Fibroblast of mammary gland (primary cell): ENCODE measurements around the gene ANKRD44.
A peak's percentile ranks its signal among the peaks of the same experiment; 100 is the strongest.

Experiments used
- DNase-seq: peaks from one replicate; pipeline ENCODE4 v3.0.0-alpha.2; 2010; ENCODE audit warnings: low read depth
- H3K4me3 ChIP-seq: 2 replicates; pipeline ENCODE4 v1.5.1; 2011; ENCODE audit warnings: low read depth, mild to moderate bottlenecking, low read length, moderate library complexity; ENCODE audit not compliant: control insufficient read depth
- TF ChIP-seq, protein P1 (sequence below): conservative IDR thresholded peaks from 2 replicates; pipeline ENCODE4 v1.5.1; 2011; ENCODE audit warnings: low read depth, low read length, inconsistent platforms; ENCODE audit not compliant: control insufficient read depth, insufficient read depth

Gene ANKRD44

DNA sequence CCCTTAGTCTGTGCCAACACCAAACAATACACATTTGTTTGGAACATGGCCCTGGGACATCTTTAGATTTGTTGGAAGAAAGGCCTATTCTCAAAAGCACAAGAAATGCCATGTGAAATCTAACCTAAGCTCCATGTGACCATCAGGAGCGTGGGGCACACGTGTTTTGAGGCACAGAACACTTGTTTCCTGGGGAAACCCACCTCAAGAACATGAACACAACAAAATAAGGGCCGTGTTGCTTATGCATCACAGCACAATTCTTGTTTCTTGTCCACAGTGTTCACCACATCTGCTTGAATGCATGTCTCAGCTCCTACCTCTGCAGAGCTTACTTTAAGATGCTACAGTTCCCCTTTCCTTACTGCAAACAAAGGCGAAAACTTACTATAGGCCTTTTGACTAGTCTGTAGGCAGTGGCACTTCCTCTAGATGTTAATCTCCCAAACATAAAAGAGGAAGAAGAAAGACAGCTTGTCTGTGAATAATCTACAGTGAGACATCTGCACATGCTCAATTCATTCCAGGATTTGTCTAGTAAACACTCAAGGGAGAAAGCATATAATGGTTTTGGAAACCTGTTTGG is 165.0 kb downstream of the ANKRD44 start:
- no peak overlapping the region for H3K4me3 ChIP-seq
- no peak for DNase-seq
- TF ChIP-seq, protein P1, sequence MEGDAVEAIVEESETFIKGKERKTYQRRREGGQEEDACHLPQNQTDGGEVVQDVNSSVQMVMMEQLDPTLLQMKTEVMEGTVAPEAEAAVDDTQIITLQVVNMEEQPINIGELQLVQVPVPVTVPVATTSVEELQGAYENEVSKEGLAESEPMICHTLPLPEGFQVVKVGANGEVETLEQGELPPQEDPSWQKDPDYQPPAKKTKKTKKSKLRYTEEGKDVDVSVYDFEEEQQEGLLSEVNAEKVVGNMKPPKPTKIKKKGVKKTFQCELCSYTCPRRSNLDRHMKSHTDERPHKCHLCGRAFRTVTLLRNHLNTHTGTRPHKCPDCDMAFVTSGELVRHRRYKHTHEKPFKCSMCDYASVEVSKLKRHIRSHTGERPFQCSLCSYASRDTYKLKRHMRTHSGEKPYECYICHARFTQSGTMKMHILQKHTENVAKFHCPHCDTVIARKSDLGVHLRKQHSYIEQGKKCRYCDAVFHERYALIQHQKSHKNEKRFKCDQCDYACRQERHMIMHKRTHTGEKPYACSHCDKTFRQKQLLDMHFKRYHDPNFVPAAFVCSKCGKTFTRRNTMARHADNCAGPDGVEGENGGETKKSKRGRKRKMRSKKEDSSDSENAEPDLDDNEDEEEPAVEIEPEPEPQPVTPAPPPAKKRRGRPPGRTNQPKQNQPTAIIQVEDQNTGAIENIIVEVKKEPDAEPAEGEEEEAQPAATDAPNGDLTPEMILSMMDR, result no peak

DNA sequence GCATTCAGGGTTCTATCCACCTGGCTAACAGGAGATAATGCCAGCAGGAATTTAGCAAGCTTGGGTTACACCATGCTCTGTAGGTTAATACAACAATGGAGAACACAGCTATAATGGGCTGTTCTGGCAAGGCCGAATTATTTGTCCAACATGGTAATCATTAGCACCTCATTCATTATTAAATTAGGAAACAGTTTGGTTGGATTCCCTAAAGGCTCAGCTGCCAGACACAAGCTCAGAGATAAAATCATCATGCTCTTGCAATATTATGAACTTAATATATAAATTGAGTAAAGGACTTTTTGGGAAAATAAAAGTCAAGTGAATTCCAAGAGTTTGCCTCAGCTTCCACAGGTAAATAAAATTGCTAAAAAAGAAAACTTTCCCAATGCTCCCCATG is 166.4 kb downstream of the ANKRD44 start:
- no peak overlapping the region for H3K4me3 ChIP-seq
- no peak for DNase-seq
- TF ChIP-seq, protein P1, result no peak

DNA sequence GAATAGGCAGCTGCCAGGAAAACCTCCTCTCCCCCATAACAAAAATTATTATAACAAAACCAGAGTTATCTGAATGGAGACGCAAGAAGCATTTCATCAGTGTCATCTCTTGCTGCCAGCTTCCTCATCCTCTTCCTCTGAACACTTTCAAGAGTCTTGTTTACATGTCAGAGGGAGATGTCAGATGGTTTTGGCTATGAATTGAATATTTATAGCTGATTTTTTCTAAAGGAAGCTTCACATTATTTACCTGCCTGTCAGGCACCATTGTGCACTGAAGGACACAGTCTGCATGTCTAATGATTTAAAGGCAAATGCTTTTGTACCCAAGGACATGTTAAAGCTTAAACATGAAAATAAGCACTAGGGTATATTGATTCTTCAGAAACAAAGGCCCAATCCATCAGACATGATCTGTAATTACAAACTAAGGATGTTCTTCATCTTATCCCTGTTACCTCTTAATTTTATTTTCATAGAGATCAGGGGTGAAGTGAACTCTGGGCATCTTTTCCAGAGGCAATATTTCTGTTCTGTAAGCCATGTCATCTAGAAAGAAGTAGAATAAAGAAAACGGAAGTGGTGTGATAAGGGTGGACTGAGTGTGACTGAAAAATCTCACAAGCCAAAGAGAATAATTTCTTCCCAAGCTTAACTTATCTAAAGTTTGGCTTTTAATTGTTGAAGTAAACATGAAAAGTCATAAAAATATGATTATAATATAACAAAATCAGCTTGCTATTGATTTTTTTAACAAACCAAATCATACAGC is 168.7 kb downstream of the ANKRD44 start:
- no peak overlapping the region for H3K4me3 ChIP-seq
- no peak for DNase-seq
- TF ChIP-seq, protein P1, result no peak

DNA sequence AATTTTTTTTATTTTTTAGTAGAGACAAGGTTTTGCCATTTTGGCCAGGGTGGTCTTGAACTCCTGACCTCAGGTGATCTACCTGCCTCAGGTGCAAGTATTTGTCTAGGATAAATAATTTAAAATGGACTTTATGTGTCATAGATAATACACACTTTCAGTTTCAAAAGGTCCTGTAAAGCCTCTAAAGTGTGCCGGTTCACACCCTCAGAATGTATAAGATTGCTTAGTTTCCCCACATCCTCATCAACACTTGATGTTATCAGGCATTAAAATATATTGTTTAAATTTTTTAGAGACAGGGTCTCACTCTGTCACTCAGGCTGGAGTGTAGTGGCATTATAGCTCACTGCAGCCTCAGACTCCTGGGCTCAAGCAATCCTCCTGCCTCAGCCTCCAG is 170.5 kb downstream of the ANKRD44 start:
- TF ChIP-seq, protein P1, result no peak
- no peak overlapping the region for H3K4me3 ChIP-seq
- DNase-seq, result no peak

DNA sequence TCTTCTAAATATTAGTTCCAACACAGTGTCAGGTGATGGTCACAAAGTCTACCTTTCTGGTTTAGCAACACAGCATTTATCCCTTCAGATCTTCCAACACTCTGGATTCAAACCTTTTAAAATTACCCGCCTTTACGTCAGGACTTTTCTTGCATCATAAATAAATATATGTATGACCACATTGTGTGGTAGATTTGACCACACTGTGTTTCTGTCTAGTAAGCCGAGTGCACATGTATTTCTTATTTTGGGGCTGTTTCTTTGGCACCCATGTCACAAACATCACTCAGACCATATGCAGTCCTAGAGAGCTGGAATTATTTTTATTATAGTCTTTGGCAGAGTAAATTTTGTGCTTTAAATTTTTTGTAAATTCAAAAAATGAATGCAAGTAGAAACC is 172.1 kb downstream of the ANKRD44 start:
- TF ChIP-seq, protein P1, result no peak
- no peak for DNase-seq

DNA sequence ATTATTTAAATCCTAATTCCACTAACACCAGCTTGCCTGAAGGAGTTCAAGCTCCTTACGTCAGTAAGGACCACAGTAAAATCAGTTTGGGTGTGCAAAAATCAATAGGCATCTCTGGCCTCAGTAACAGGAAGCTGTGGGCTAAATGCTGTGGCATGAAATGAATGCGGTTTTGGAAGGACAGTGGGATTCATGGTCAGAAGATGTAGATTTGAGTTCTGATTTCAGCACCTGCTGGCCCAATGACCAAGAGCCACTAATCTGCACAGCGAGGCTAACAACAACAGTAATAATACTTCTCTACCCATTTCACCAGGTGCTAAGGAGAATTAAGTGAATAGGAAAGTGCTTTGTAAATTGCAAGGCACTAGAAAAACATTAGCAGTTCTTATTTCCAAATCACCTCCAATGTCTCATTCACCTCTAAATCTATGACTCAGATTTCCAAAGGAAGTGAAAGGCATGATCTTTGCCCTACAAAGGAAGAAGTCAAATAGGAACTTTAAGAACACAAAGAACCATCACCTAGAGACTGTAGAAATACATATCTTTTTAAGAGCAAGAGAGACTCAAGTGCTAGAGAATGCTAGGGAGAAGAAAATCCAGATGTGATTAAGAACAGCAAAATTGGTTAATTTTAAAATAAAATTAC is 172.6 kb downstream of the ANKRD44 start:
- H3K4me3 ChIP-seq, result no peak overlapping the region
- TF ChIP-seq, protein P1, result no peak
- DNase-seq, result peak; percentile 27

More for the DNA sequence above, 172.1 kb downstream of the ANKRD44 start:
- H3K4me3 ChIP-seq, result no peak overlapping the region
